ENCODE measurements around the gene ARFIP1. TPM values are rescaled to one million over a fixed set of nuclear protein-coding genes. Genes with fewer than 3 reads are reported as not detected.

ARFIP1 gene
- total RNA-seq, 2 experiments from 2014 or later, result 16.8 to 19.5 TPM

DNA sequence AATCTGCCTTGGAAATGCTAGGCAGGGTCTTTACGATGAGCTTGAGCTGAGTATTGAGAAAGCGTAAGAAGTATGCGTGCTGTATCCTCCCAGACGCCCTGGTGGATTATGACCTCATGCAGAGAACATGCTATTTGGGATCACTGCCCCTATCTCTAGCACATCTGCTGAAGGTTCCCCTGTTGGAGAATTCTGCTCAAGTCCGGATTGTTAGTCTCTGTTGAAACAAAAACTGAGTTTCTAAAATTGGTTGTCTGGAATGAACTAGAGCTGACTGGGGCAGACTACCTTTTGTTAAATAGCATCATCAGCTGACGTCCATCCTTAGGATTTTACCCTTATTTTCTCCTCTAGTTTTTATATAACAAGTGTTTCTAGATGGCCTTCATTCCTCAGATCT is 163.9 kb downstream of the ARFIP1 start:
- Mint-ChIP-seq H3K4me1 (peaks cover 3% of the 10 kb centered on the region), H3K4me3 (no peak overlapping the region), H3K9me3 (no peaks in the 10 kb centered on the region), H3K27me3 (peaks cover 57% of the 10 kb centered on the region), H3K36me3 (ENCODE audit: low read depth) (no peaks in the 10 kb centered on the region), H3K27ac (no peak overlapping the region)
- DNase-seq, result no peak
- CTCF ChIA-PET, result interaction anchor here (1.0 kb wide), 1 partner anchor 31 kb away, joined by 3 read pairs; no protein-coding TSS in a partner anchor
- POLR2A ChIA-PET, result no interaction called here

DNA sequence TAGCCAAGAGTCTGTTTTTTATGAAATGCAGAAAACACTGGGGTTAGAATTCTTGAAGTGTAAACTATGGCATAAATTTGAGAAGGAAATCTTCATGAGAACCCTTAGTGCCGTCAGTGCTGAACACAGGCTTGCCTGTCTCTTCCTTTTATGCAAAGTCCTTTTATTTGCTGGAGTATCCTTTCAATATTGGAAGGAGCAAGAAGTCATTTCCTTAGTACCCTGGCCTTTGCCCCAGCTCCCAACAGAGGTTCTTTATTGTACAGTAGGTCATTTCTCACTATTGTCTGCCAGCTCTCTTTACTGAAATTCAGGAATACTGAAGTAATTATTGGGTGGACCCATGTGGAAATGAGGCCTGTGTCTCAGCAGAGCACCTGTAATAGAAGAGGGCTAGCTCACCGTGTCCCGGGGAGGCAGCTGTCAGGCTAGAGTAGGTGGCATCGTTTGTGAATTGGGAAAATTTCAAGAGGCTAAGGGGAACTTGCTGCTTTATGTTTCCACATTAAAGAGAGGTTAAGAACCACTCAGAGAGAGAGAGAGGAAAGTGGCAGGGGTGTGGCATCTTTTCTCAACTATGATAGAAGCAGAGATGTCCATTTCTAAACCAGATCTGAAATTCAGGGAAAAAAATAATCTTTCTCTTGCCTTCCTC is 165.0 kb downstream of the ARFIP1 start:
- H3K27me3 Mint-ChIP-seq, result peaks cover 46% of the 10 kb centered on the region
- H3K9me3 Mint-ChIP-seq, result no peaks in the 10 kb centered on the region
- no peaks in the 10 kb centered on the region for H3K4me1 Mint-ChIP-seq
- CTCF ChIA-PET, result no interaction called here
- POLR2A ChIA-PET, result no interaction called here
- no peak for DNase-seq
- no peak overlapping the region for H3K27ac Mint-ChIP-seq
- H3K4me3 Mint-ChIP-seq, result no peak overlapping the region
- H3K36me3 Mint-ChIP-seq (ENCODE audit: low read depth), result no peaks in the 10 kb centered on the region

DNA sequence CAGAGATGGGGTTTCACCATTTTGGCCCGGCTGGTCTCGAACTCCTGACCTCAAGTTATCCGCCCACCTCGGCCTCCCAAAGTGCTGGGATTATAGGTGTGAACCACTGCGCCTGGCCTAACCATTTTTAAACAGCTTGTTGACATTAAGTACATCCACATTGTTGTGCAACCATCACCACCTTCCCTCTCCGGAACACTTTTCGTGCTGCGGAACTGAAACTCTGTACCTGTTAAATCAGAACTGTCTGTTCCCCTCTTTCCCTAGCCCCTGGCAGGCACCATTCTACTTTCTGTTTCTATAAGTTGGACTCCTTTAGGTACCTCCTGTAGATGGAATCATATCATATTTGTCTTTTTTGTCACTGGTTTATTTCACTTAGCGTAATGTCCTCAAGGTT is 165.9 kb downstream of the ARFIP1 start:
- no peaks in the 10 kb centered on the region for H3K4me1 Mint-ChIP-seq
- peaks cover 41% of the 10 kb centered on the region for H3K27me3 Mint-ChIP-seq
- H3K9me3 Mint-ChIP-seq, result no peaks in the 10 kb centered on the region
- no peak overlapping the region for H3K4me3 Mint-ChIP-seq
- no peaks in the 10 kb centered on the region for H3K36me3 Mint-ChIP-seq (ENCODE audit: low read depth)
- H3K27ac Mint-ChIP-seq, result no peak overlapping the region
- DNase-seq, result no peak
- ChIA-PET POLR2A (no interaction called here), CTCF (no interaction called here)

DNA sequence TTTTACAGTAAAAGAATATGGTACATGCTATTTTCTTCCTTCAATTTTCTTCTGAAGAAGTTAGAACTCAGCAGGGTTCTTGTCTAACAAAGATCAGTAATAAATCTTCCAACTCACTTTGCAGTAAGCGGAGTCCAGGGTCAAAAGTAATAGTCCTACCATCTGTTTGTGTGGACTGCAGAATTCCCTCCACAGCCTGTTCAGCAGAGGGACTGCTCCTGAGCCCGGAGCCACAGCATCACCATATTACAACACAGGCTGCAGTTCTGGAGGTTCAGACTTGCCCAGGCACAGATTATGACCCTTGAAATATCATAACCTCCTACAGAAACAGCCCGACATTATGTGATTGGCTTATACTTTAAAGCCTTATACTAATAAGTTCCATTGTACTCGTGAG is 166.7 kb downstream of the ARFIP1 start:
- ChIA-PET POLR2A (no interaction called here), CTCF (interaction anchor here (0.6 kb wide), 1 partner anchor 244 kb away, joined by 3 read pairs; no protein-coding TSS in a partner anchor)
- H3K27ac Mint-ChIP-seq, result no peak overlapping the region
- no peak for DNase-seq
- H3K4me1 Mint-ChIP-seq, result no peaks in the 10 kb centered on the region
- H3K4me3 Mint-ChIP-seq, result no peak overlapping the region
- H3K27me3 Mint-ChIP-seq, result peaks cover 41% of the 10 kb centered on the region
- no peaks in the 10 kb centered on the region for H3K36me3 Mint-ChIP-seq (ENCODE audit: low read depth)
- H3K9me3 Mint-ChIP-seq, result no peaks in the 10 kb centered on the region

DNA sequence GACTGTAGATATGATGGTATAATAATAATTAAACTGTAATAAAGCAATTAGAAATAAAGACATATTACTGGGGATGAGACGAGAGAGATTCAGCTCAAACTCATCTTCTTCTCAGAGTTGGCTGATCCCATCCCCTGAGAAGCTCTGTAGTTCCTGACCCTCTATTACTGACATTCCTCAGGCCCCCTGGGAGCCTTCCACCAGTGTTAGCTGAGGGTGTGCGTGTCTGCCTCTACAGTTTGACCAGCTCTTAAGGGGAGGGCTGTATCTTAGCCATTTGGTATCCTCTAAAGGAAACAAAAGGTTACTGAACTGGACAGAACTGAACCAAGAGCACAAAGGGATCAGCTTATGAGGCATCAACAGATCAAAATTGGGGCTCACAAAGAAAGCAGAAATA is 167.6 kb downstream of the ARFIP1 start:
- no peak overlapping the region for H3K4me3 Mint-ChIP-seq
- H3K27me3 Mint-ChIP-seq, result peaks cover 33% of the 10 kb centered on the region
- ChIA-PET POLR2A (interaction anchor here (0.7 kb wide), 1 partner anchor 734 kb away, joined by 5 read pairs; no protein-coding TSS in a partner anchor), CTCF (interaction anchor here (1.1 to 1.6 kb wide), 2 partner anchors 10 to 11 kb away, joined by 3 read pairs; partner anchors contain the start of gene FHDC1)
- no peaks in the 10 kb centered on the region for H3K36me3 Mint-ChIP-seq (ENCODE audit: low read depth)
- no peaks in the 10 kb centered on the region for H3K4me1 Mint-ChIP-seq
- no peak for DNase-seq
- no peaks in the 10 kb centered on the region for H3K9me3 Mint-ChIP-seq
- H3K27ac Mint-ChIP-seq, result no peak overlapping the region

DNA sequence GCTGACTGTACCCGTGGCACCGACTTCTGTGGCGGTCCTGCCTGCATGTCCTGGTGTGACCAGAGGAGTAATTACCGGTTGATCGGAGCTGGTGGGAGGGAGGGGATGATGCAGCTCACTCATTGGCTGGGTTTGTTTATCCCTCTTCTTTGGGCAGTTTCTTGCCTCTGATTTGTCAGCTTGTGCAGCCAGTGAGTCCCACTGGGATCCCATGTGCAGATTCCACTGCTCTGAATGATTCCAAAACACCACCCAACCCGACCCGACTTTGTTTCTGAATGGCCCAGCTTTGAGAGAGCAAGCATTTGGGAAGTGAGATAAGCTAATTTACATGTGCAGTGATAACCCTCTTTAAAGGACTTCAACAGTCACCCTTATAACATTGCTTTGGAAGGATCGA is 170.2 kb downstream of the ARFIP1 start:
- Mint-ChIP-seq H3K4me3 (no peak overlapping the region), H3K9me3 (no peaks in the 10 kb centered on the region), H3K4me1 (no peaks in the 10 kb centered on the region), H3K36me3 (ENCODE audit: low read depth) (no peaks in the 10 kb centered on the region), H3K27me3 (peaks cover 22% of the 10 kb centered on the region), H3K27ac (no peak overlapping the region)
- DNase-seq, result no peak
- CTCF ChIA-PET, result interaction anchor here (0.8 to 1.6 kb wide), 4 partner anchors 9 to 140 kb away, joined by 3 to 5 read pairs (median 3); no protein-coding TSS in a partner anchor
- POLR2A ChIA-PET, result no interaction called here

DNA sequence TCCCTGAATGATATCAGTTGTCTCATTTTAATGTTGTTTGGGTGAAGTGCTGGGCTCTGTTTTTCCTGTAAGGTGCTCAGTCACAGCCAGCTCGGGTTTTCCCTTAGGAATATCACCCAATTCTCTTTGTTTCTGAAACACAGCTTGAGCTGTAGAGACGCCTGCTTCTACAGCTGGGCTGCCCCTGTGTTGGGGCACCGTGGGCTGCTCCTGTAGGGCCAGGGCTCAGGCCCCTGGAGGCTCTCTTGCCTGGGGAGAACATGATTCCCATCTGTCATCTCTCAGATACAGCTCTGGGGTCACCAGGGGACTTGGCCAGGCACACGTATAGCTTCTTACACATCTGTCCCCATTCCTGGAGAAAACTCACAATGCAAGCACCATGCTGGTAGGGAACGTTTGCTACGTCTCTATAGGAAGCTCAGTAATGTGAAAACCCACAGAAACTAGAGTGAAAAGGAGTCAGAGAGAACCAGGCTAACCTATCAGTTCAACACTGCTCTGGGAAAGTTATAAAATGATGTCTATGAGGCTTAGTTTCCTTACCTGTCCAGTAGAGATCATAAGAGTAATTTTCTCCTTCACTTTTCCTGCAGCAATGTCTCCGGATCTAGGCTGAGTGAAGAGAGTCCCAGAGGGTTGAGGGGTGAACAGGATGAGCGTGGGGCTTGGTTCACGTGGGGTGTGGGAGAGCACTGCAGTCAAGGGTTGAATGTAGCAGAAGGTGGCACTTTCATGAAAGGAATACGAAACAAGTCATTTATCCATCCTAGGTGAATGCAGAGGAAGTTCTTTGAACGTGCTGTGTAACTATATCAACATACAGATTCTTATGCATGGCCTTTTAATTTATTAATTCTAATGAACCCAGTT is 170.9 kb downstream of the ARFIP1 start:
- no peak overlapping the region for H3K4me3 Mint-ChIP-seq
- H3K9me3 Mint-ChIP-seq, result no peaks in the 10 kb centered on the region
- H3K36me3 Mint-ChIP-seq (ENCODE audit: low read depth), result no peaks in the 10 kb centered on the region
- CTCF ChIA-PET, result interaction anchor here (0.8 kb wide), 1 partner anchor 9 kb away, joined by 3 read pairs; no protein-coding TSS in a partner anchor
- no peaks in the 10 kb centered on the region for H3K4me1 Mint-ChIP-seq
- no peak for DNase-seq
- H3K27me3 Mint-ChIP-seq, result peaks cover 22% of the 10 kb centered on the region
- no peak overlapping the region for H3K27ac Mint-ChIP-seq
- POLR2A ChIA-PET, result no interaction called here

DNA sequence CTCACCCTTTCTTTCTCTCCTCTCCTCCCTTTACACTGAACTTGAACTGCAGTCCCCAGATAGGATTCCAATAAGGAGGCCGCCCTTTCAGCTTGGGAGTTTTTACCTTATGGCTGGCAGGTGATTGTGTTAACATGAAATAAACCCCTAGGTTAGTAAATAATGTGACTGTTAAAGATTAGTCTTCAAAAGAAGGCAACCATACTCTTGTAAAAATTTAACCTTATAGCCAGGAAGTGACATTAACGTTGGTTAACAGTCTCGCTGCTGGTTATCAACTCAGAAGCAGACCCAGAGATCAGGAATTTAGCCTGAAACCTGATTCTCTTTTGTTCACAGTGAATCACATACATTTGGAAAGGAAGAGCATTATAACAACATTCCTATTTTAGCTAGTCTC is 171.6 kb downstream of the ARFIP1 start:
- CTCF ChIA-PET, result no interaction called here
- H3K27ac Mint-ChIP-seq, result no peak overlapping the region
- no peaks in the 10 kb centered on the region for H3K36me3 Mint-ChIP-seq (ENCODE audit: low read depth)
- H3K4me1 Mint-ChIP-seq, result no peaks in the 10 kb centered on the region
- H3K9me3 Mint-ChIP-seq, result no peaks in the 10 kb centered on the region
- no peak overlapping the region for H3K4me3 Mint-ChIP-seq
- POLR2A ChIA-PET, result no interaction called here
- peaks cover 21% of the 10 kb centered on the region for H3K27me3 Mint-ChIP-seq
- DNase-seq, result no peak

DNA sequence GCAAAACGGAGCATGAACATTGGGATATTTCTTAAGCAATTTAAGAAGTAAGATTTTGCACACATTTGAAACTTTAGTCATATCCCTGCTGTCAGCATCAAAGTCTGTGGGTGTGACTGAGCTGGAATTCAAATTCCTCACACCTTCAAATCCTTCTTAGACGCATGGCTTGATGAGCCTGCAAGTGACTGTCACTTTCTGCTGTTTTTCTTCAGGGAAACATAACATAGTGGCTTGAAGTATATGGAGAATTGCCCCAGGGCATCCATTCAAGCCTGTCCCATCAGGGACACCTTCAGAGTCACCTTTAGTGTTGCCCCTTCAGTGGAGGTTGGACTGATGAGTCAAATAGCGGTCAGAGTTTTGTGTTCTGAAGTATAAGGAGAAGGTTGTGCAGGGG is 173.8 kb downstream of the ARFIP1 start:
- Mint-ChIP-seq H3K9me3 (no peaks in the 10 kb centered on the region), H3K36me3 (ENCODE audit: low read depth) (no peaks in the 10 kb centered on the region), H3K27ac (no peak overlapping the region), H3K27me3 (peaks cover 11% of the 10 kb centered on the region), H3K4me3 (no peak overlapping the region), H3K4me1 (no peaks in the 10 kb centered on the region)
- CTCF ChIA-PET, result no interaction called here
- DNase-seq, result no peak
- POLR2A ChIA-PET, result no interaction called here

DNA sequence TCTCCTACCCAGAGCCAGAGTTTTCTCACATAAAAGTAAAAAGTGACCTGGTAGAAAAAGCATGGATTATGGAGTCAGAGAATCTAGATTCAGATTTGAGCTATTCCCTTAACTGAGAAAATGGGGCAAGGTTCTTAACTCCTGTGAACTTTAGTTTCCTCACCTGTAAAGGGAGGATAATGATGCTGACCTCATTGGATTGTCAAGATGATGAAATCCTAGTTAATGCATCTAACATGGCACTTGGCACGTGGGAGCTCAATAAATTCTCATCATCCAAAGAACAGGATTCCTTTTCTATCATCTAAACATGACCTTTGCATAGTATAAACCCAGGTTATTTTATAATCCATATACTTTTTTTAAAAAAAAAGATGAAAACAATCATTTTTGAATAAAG is 175.0 kb downstream of the ARFIP1 start:
- Mint-ChIP-seq H3K4me1 (no peaks in the 10 kb centered on the region), H3K27me3 (peaks cover 9% of the 10 kb centered on the region), H3K27ac (no peak overlapping the region), H3K4me3 (no peak overlapping the region), H3K36me3 (ENCODE audit: low read depth) (no peaks in the 10 kb centered on the region), H3K9me3 (no peaks in the 10 kb centered on the region)
- CTCF ChIA-PET, result no interaction called here
- DNase-seq, result no peak
- POLR2A ChIA-PET, result no interaction called here

DNA sequence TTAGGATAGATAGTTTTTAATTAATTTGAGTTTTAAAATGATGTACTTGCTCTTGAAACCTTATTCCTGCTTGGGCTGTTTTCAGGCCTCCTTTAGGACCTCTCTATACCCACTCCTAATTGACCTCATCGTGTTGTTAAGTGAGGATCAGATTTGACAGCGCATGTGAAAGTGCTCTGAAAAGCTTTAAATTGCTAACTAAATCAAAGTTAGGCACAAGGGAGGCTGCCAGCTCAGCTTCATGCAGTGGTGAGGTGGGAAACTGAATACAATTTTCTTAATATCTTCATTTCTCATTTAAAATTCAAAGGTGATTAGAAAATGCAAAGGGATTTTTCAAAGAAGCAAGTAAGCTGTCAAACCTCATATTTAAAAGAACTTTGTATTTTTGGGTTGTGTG is 176.4 kb downstream of the ARFIP1 start:
- H3K4me3 Mint-ChIP-seq, result no peak overlapping the region
- H3K4me1 Mint-ChIP-seq, result no peaks in the 10 kb centered on the region
- POLR2A ChIA-PET, result no interaction called here
- H3K27ac Mint-ChIP-seq, result no peak overlapping the region
- no peaks in the 10 kb centered on the region for H3K36me3 Mint-ChIP-seq (ENCODE audit: low read depth)
- peaks cover 4% of the 10 kb centered on the region for H3K27me3 Mint-ChIP-seq
- no peak for DNase-seq
- H3K9me3 Mint-ChIP-seq, result no peaks in the 10 kb centered on the region
- CTCF ChIA-PET, result interaction anchor here (1.5 kb wide), 1 partner anchor 19 kb away, joined by 3 read pairs; no protein-coding TSS in a partner anchor

DNA sequence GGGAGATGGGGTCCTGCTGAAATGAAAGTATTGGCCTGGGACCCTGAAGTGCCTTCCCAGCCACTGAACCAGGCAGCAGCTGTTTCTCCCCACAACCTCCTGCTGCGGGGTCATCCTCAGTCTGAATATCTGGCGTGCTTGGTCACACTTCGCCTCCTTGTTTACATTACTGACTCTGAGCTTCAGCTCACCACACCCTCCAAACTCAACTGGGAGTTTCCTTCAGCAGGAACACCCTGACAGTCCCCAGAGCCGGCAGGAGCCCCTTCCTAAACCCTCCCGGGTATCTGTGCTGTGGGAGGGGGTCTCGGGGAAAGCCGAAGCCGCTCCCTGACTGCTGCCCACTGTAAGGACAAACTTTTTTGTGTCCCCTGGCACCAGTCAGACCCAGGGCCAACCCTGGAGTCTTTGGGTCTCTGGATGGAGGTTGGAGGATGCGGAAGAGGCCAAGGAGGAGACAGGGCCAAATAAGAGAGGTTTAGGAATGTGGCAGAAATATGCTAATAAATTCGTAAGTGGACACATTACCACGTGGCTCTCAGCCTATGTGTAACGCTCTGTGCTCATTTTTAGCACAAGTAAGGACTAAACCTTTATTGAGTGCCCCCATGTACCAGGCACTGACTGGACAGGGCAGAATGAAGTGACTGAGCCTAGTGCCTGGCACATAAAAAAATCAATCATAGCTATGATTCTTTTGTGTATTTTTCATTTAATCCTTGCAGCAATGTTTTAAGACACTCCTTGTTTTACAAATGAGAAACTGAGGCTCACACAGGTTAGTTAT is 177.1 kb downstream of the ARFIP1 start:
- H3K27ac Mint-ChIP-seq, result no peak overlapping the region
- peaks cover 4% of the 10 kb centered on the region for H3K27me3 Mint-ChIP-seq
- H3K9me3 Mint-ChIP-seq, result no peaks in the 10 kb centered on the region
- no peak for DNase-seq
- no peaks in the 10 kb centered on the region for H3K36me3 Mint-ChIP-seq (ENCODE audit: low read depth)
- POLR2A ChIA-PET, result no interaction called here
- H3K4me3 Mint-ChIP-seq, result no peak overlapping the region
- CTCF ChIA-PET, result interaction anchor here (0.6 to 1.5 kb wide), 3 partner anchors 10 to 90 kb away, joined by 3 read pairs; no protein-coding TSS in a partner anchor
- H3K4me1 Mint-ChIP-seq, result no peaks in the 10 kb centered on the region

Measured in activated CD4-positive, alpha-beta T cell treated with anti-CD3 and anti-CD28 coated beads, Interleukin-2, amount 10 ng/mL, durations not matched to agents 7 days and 5 days (primary cell).